ENCODE results near the gene TPD52L2.

GRCh38 chr20:63933646-63934045, 68.6 kb downstream of the TPD52L2 start:
- TF ChIP-seq MAX (IDR thresholded peaks at IDR 0.05; ENCODE audit: low read depth, low read length) (no peak), CTCF (IDR thresholded peaks at IDR 0.05; ENCODE audit: low read depth, low read length) (no peak), POLR2A (IDR thresholded peaks at IDR 0.05; ENCODE audit: extremely low read depth, insufficient read length) (no peak), MYC (IDR thresholded peaks at IDR 0.05; ENCODE audit: low read depth, low read length) (no peak)
